Esophagus muscularis mucosa (tissue), 4 donors: ENCODE data around the gene SH3BGR. TPM values are rescaled to one million over a fixed set of nuclear protein-coding genes. Genes with fewer than 3 reads are reported as not detected.

ENCODE experiments used
- DNase-seq: peaks from one replicate; pipeline ENCODE4 v3.0.0-alpha.2; 2017; ENCODE audit errors: extremely low spot score
- H3K27ac ChIP-seq, 4 donors: fragments of 200-600 bp; sonication (generic); replicated peaks in 1 of 4; 1 replicate in 3 of 4; 2 replicates in 1 of 4; pipeline ENCODE4 v1.5.1; 2016 to 2019; ENCODE audit warnings: mild to moderate bottlenecking in 1 of 4
- H3K27me3 ChIP-seq, 4 donors: fragments of 200-600 bp; sonication (generic); one replicate each; pipeline versions ENCODE4 v1.5.1 to v1.6.0; 2016 to 2019
- H3K36me3 ChIP-seq, 4 donors: fragments of 200-600 bp; sonication (generic); one replicate each; pipeline ENCODE4 v1.5.1; 2016 to 2019
- H3K4me1 ChIP-seq, 4 donors: fragments of 200-600 bp; sonication (generic); one replicate each; pipeline ENCODE4 v1.5.1; 2016 to 2019
- H3K4me3 ChIP-seq, 4 donors: fragments of 200-600 bp; sonication (generic); 1 replicate in 2 of 4; 2 replicates in 2 of 4; pipeline ENCODE4 v1.5.1; 2016 to 2019; ENCODE audit warnings: mild to moderate bottlenecking in 4 of 4, moderate library complexity in 1 of 4
- H3K9me3 ChIP-seq, 4 donors: fragments of 200-600 bp; sonication (generic); 1 replicate in 3 of 4; 2 replicates in 1 of 4; pipeline ENCODE4 v1.5.1; 2016 to 2019
- EP300 ChIP-seq: sonication (generic); formaldehyde crosslinking; IDR thresholded peaks from one replicate; pipeline ENCODE4 v1.6.1; 2017; ENCODE audit warnings: antibody characterized with exemption
- POLR2A ChIP-seq: fragments of 450-650 bp; IDR thresholded peaks from one replicate; pipeline ENCODE4 v1.6.1; 2017; ENCODE audit warnings: antibody characterized with exemption, moderate library complexity, mild to moderate bottlenecking, low read depth
- POLR2AphosphoS5 ChIP-seq, 2 donors: sonication (generic); formaldehyde crosslinking; IDR thresholded peaks; one replicate each; pipeline ENCODE4 v1.6.1; 2017; ENCODE audit warnings: antibody characterized with exemption in 2 of 2
- WGBS: methylation state at CpG from one replicate; pipeline ENCODE4 v1.1.5; 2018; 5-methylcytosine and 5-hydroxymethylcytosine counted together
- intact Hi-C: fragments of 100-400 bp; cut with DNase I; formaldehyde crosslinking; loops from one replicate; pipeline ENCODE4 v1.15.1; 2023
- total RNA-seq, 4 donors: library from RNA; depleted of rRNA; stranded (reverse); fragments of >200 nt; gene quantifications; one replicate each; pipeline versions ENCODE4 v1.1.0 to v1.2.1, GENCODE V29; 2016
- TF ChIP-seq, protein P1 (sequence below), 3 experiments: fragments of 200-600 bp in 2 of 3; fragments of 450-650 bp in 1 of 3; sonication (generic) in 2 of 3; IDR thresholded peaks; one replicate each; pipeline ENCODE4 v1.5.1; 2017 to 2019; ENCODE audit warnings: antibody characterized with exemption in 3 of 3, mild to moderate bottlenecking in 2 of 3, moderate library complexity in 1 of 3

The SH3BGR gene
- total RNA-seq, 4 donors from 2014 or later = 9.7 to 33.9 (median 24.1) TPM

DNA sequence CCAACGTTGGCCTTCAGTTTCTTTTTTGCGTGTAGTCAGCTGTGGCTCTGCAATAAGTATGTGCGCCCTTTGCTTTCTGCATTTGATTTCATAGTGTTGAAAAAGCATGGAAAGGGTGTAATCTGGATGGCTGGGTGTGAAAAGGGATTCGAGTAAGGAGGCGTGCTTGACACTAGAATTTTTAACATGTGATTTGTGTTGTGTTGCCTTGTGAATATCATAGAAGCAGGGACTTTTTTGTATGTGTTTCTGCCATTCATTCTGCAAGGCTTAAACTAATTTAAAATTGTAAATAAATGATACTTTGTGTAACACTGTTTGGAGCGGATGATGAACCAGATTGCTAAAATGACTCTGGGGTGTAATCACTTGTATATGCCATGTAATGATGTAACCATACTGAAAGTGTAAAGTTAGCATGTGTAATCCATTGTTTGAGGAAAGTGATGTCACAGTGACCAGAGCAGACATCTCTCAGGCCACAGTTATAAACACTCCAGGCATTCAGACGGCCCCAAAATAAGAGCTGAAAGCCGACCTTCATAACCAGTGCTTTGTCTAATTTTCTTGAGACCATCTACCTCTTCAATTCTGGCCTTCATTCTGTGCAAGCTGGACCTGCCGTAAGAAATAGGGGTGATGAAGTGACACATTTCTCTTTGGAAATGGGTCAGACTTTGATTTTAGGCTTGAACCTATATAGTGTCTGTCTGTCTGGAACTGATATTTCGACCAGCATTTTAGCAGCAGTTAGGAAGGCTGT, 618 bp downstream of the SH3BGR start:
- TF ChIP-seq EP300 (no peak), POLR2A (no peak), POLR2AphosphoS5 (IDR thresholded peaks at IDR 0.05) (peak; percentile 33 to 43)
- TF ChIP-seq, protein P1, sequence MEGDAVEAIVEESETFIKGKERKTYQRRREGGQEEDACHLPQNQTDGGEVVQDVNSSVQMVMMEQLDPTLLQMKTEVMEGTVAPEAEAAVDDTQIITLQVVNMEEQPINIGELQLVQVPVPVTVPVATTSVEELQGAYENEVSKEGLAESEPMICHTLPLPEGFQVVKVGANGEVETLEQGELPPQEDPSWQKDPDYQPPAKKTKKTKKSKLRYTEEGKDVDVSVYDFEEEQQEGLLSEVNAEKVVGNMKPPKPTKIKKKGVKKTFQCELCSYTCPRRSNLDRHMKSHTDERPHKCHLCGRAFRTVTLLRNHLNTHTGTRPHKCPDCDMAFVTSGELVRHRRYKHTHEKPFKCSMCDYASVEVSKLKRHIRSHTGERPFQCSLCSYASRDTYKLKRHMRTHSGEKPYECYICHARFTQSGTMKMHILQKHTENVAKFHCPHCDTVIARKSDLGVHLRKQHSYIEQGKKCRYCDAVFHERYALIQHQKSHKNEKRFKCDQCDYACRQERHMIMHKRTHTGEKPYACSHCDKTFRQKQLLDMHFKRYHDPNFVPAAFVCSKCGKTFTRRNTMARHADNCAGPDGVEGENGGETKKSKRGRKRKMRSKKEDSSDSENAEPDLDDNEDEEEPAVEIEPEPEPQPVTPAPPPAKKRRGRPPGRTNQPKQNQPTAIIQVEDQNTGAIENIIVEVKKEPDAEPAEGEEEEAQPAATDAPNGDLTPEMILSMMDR (IDR thresholded peaks at IDR 0.05) = no peak
- no peak for DNase-seq
- Histone ChIP-seq H3K4me3 (peak overlapping the region; percentile 42 to 51 (median 46)), H3K4me1 (peaks cover 12 to 23% (median 16%) of the 10 kb centered on the region in 4 donors), H3K9me3 (no peaks in the 10 kb centered on the region), H3K27me3 (no peaks in the 10 kb centered on the region), H3K36me3 (no peaks in the 10 kb centered on the region), H3K27ac (peak overlapping the region; percentile 66 to 86 (median 82))
- intact Hi-C loops = no loop called here
- 53% methylated on average over 10 of the region's 10 CpGs for WGBS

DNA sequence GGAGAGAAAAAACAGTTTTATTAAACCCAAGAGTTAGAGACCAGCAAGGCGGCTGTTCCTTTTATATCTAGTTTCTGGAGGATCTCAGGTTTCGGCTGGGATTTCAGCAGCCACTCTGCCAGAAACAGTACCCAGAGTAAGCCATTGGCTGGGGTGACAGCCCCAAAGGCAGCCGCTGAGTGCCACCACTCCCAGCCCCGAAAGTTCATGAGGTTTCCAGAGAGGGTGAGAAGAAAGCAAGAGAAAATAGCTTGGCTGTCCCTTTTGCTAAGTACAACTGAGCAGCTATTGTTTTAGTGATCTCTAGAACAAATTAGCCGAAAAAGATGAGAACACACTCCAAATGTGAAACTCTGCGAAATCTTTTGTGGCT, 1.2 kb downstream of the SH3BGR start:
- WGBS = 80% methylated on average over 6 of the region's 6 CpGs

DNA sequence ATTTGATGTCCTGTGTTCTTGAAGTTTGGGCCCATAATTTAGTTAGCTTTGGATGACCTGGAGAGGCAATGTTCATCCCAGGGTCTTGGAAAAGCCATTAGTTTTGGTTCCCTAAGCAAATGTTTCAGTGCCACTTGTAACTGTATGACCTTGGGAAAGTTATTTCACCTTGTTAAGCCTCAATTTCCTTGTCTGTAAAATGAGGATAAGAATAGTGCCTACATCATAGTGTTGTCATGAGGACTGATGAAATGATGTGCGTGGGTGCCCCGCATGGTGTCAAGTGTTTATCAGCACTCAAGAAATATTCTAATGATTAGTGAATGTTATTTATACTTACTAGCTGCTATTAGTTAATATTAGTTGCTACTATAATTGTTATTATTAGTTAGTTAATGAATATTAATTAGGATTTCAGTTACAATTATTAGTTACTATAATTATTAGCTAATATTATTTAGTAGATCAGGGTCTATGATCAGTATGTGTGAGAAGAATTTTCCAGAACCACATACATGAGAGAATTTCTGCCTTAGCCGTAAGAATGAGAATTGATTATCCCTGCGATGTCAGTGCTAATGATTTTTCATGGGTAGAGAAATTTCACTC, 1.9 kb downstream of the SH3BGR start:
- TF ChIP-seq POLR2AphosphoS5 (IDR thresholded peaks at IDR 0.05) = no peak
- TF ChIP-seq, protein P1 (IDR thresholded peaks at IDR 0.05) = no peak
- no peak for TF ChIP-seq EP300
- TF ChIP-seq POLR2A = no peak
- H3K27me3 ChIP-seq = no peaks in the 10 kb centered on the region
- H3K9me3 ChIP-seq = no peaks in the 10 kb centered on the region
- H3K36me3 ChIP-seq = no peaks in the 10 kb centered on the region
- 93% methylated on average over 4 of the region's 4 CpGs for WGBS
- no peak for DNase-seq
- peaks cover 12 to 23% (median 16%) of the 10 kb centered on the region in 4 donors for H3K4me1 ChIP-seq
- intact Hi-C loops = no loop called here
- H3K27ac ChIP-seq = peak overlapping the region in 3 of 4 donors; percentile 82 to 86 (median 83)
- H3K4me3 ChIP-seq = peak overlapping the region in 1 of 4 donors; percentile 47

More for the DNA sequence above, 1.2 kb downstream of the SH3BGR start:
- intact Hi-C loops = no loop called here
- Histone ChIP-seq H3K27ac (peak overlapping the region; percentile 66 to 86 (median 82)), H3K27me3 (no peaks in the 10 kb centered on the region), H3K36me3 (no peaks in the 10 kb centered on the region), H3K9me3 (no peaks in the 10 kb centered on the region), H3K4me3 (peak overlapping the region; percentile 42 to 51 (median 46)), H3K4me1 (peaks cover 12 to 23% (median 16%) of the 10 kb centered on the region in 4 donors)
- DNase-seq = no peak
- no peak for TF ChIP-seq POLR2AphosphoS5 (IDR thresholded peaks at IDR 0.05)
- no peak for TF ChIP-seq EP300
- TF ChIP-seq POLR2A = no peak
- TF ChIP-seq, protein P1 (IDR thresholded peaks at IDR 0.05) = no peak

DNA sequence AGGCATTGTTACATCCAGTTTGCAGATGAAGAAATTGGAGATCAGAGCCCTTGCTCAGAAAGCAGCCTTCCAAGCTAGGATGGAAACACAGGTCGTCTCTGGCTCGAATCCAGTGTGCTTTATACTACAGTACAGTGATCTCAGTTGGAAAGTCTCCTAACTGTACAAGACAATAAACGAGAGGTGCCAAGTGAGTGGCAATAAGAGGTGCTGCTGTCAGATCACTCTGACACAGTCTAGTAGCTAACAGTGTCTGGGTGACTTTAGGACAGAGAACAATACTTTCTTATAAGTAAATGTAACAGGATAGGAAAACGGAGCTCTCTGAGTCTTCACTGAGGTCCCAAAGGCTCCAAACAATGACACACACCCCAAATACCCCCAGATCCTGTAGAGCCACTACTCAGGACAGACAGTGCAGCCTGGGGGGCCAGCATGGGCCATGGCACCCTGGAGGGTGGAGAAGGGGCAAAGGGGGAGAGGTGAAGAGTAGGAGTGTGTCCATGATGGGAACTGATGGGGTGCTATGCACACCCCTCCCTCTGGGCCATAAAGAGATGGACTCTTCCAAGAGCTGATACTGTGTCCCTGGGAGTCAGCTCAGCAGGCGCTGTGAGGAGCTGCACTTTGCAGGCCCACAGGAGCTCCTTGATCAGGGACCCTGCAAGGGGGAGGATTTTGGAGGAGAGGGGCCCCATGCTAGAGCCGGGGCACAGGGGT, 3.3 kb downstream of the SH3BGR start:
- Histone ChIP-seq H3K4me3 (no peak overlapping the region), H3K4me1 (peaks cover 12 to 23% (median 16%) of the 10 kb centered on the region in 4 donors), H3K27ac (peak overlapping the region in 3 of 4 donors; percentile 82 to 86 (median 83)), H3K27me3 (no peaks in the 10 kb centered on the region), H3K36me3 (no peaks in the 10 kb centered on the region), H3K9me3 (no peaks in the 10 kb centered on the region)
- no peak for TF ChIP-seq EP300
- TF ChIP-seq POLR2A = no peak
- TF ChIP-seq, protein P1 (IDR thresholded peaks at IDR 0.05) = no peak
- TF ChIP-seq POLR2AphosphoS5 (IDR thresholded peaks at IDR 0.05) = no peak
- WGBS = 56% methylated on average over 6 of the region's 6 CpGs
- no peak for DNase-seq
- intact Hi-C loops = no loop called here
